Measurements from ENCODE around the gene CHMP5. TPM values are rescaled to one million over a fixed set of nuclear protein-coding genes. Genes with fewer than 3 reads are reported as not detected.

Gene CHMP5
- total RNA-seq, 1 experiment from 2014 or later, result 47.6 TPM

- Histone ChIP-seq H2AFZ (ENCODE audit: low read length) (no peak overlapping the region), H3K9ac (ENCODE audit: extremely low read depth, insufficient read length, low read length) (no peak overlapping the region), H3T11ph (ENCODE audit: low read length) (no peak overlapping the region), H2BK120ac (ENCODE audit: low read depth, low read length, poor library complexity, severe bottlenecking) (no peak overlapping the region), H4K20me1 (ENCODE audit: control insufficient read depth, insufficient read depth, insufficient read length) (no peaks in the 10 kb centered on the region), H3K79me1 (ENCODE audit: insufficient read depth, low read depth, low read length, poor library complexity, severe bottlenecking) (peaks cover 4% of the 10 kb centered on the region), H3K23me2 (ENCODE audit: insufficient read length, low read depth, low read length, poor library complexity, severe bottlenecking) (no peaks in the 10 kb centered on the region), H4K5ac (ENCODE audit: insufficient read length, low read depth, low read length) (no peak overlapping the region), H3K56ac (ENCODE audit: insufficient read length, low read depth, low read length) (no peak overlapping the region), H3K27ac (ENCODE audit: insufficient read length, low read depth, low read length) (no peak overlapping the region), H4K91ac (ENCODE audit: insufficient read length, low read depth, low read length) (no peak overlapping the region), H3K14ac (ENCODE audit: insufficient read depth, low read length) (no peak overlapping the region), H3K4ac (ENCODE audit: low read depth, low read length) (no peak overlapping the region), H2BK5ac (ENCODE audit: insufficient read length, low read length) (no peak overlapping the region), H3K4me2 (ENCODE audit: insufficient read depth, insufficient read length, low read length) (peak overlapping the region; percentile 89), H3K79me2 (ENCODE audit: insufficient read depth, low read length) (peaks cover 15% of the 10 kb centered on the region; the same call in 1 of the 2 replicates), H3K27me3 (ENCODE audit: insufficient read depth, low read length) (no peaks in the 10 kb centered on the region), H2BK20ac (ENCODE audit: low read depth, low read length, poor library complexity, severe bottlenecking) (no peak overlapping the region), H2BK15ac (ENCODE audit: low read depth, low read length) (no peak overlapping the region), H3K18ac (ENCODE audit: insufficient read length, low read depth, low read length) (no peak overlapping the region), H2AK5ac (ENCODE audit: insufficient read length, low read length) (no peak overlapping the region), H3K23ac (ENCODE audit: insufficient read length, low read depth, low read length) (no peak overlapping the region), H3K9me3 (ENCODE audit: control insufficient read depth, low read depth, low read length) (no peaks in the 10 kb centered on the region), H4K8ac (replicated peaks; ENCODE audit: insufficient read length, low read depth, low read length) (no peak overlapping the region), H3K4me1 (ENCODE audit: insufficient read depth, low read length) (0 out of 2 replicates have a peak, but pooled peaks cover 2% of the 10 kb centered on the region), H2BK12ac (ENCODE audit: insufficient read length, low read depth, low read length) (no peak overlapping the region)
- no peak for TF ChIP-seq CTCF (conservative IDR thresholded peaks at IDR 0.05)
- DNase-seq, result no peak
- no CpG with 5 or more reads among the region's 14 CpGs for WGBS (ENCODE audit: extremely low coverage, insufficient read length, low lambda C conversion rate)
- Mint-ChIP-seq H3K4me3 (peak overlapping the region; percentile 96 to 99; a peak in 3 of 5 replicates), H3K9me3 (peaks cover 0 to 2% of the 10 kb centered on the region in 2 experiments; a peak in 2 of 5 replicates), H3K4me1 (peaks cover 11 to 15% of the 10 kb centered on the region in 2 experiments), H3K27me3 (ENCODE audit: low read depth) (no peaks in the 10 kb centered on the region), H3K36me3 (ENCODE audit: insufficient read depth in 1 of 3, low read depth in 3 of 3) (peaks cover 1 to 14% (median 12%) of the 10 kb centered on the region in 3 experiments; a peak in 5 of 7 replicates), H3K27ac (peak overlapping the region; percentile 44 to 98 (median 44); a peak in 4 of 7 replicates)
Measured at GRCh38 chr9:33288828-33289483, 24.1 kb downstream of the CHMP5 start.

All from H9 (cell line).